H4 (cell line): ENCODE data around the gene HSPA9. TPM values are rescaled to one million over a fixed set of nuclear protein-coding genes. Genes with fewer than 3 reads are reported as not detected.
A peak's percentile ranks its signal among the peaks of the same experiment; 100 is the strongest.

Experiments
- DNase-seq: peaks from one replicate; pipeline ENCODE4 v3.0.0-alpha.2; 2015; ENCODE audit warnings: low spot score
- total RNA-seq: library from RNA; depleted of rRNA; stranded (reverse); fragments of >200 nt; shearing (Covaris generic); gene quantifications from 2 replicates; pipeline ENCODE4 v1.2.3, GENCODE V29; 2014

Gene HSPA9
- total RNA-seq, 1 experiment from 2014 or later = 647 TPM

DNA sequence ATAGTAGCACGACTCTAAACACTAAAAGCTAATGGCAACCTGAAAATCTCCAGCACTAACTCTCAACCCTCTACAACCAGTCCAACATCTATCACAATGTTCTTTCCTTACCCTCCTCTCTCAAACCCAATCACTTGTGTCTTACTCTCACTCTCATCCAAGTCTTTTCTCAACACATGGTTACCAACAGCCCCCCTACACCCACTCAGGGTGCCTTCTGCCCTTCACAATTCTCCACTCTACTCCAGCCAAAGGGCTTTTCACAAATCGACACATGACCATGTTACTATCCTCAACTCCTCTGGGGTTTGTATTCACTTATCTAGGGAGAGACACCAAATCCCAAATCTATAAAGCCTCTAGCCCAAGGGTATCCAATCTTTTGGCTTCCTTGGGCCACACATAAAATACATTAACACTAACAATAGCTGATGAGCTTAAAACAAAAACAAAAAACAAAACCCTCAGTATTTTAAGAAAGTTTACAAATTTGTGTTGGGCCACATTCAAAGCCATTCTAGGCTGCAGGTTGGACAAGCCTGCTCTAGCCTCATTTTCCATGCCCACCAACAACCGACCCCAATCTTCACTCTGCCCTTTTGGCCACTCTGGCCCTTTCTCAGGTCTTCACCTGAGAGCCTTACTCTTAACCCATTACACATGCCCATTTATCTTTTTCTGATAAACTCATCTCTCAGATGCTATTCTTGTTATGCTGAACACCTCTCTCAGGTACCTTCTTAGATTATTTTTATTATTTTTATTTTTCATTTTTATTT lies 11.7 kb downstream of the HSPA9 start:
- no peak for DNase-seq

DNA sequence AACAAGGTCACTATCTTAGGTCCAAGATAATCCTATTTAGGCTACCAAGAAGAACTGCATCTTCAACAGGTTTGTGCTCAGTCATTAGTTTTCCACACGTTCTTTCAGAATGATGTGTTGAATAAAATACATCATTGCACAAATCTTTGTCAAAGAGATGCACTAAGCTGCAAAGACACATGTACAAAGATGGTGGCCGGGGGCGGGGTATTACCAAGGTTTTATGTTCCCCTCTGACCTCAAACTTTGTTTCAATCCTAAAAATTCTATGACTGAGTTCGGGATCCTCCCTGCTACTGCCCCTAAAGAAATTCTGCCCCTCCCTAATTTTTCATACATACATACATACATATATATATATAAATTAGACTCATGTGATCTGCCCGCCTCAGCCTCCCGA lies 14.2 kb downstream of the HSPA9 start:
- no peak for DNase-seq

DNA sequence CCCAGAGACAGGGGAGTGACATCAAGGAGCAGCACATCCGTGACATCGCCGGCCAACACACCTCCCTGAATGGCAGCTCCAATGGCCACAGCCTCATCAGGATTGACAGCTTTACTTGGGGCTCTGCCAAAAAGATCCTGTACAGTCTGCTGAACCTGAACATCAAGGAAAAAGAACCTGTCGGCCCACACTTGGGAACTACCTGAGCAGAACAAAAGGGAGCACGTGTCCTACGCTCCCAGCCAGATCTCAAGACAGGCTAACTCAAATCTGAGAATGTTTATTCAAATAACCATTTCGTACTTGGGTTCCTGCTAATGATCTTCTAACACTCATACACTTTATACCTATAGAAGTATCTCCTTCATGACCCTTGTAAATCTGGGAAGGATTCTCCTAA lies 15.3 kb downstream of the HSPA9 start:
- DNase-seq = no peak

- DNase-seq = no peak
These were observed 17.5 kb downstream of the HSPA9 start for GRCh38 chr5:138557677-138558076.

DNA sequence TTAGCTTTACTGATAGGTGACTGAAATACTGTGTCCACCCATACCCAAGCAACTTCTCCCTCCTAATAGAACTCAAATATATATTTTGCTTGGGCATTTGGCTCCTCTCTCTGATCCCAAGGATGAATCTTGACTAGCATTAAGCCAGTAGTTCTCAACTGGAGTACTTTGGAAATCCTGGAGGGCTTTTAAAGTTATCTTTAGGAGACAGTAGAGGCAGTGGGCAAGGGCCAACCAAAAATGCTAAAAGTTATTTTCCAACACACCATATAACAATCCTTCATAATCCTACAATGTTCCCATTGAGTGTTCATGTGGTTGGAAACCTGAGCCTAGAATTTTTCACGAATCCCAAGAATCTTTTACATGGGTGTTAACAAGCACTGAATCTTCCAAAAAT lies 21.1 kb downstream of the HSPA9 start:
- no peak for DNase-seq

- DNase-seq = no peak
These were observed 21.6 kb downstream of the HSPA9 start for GRCh38 chr5:138553437-138554095.

- DNase-seq = no peak
These were observed 22.5 kb downstream of the HSPA9 start for GRCh38 chr5:138552657-138553056.

GRCh38 chr5:138549414-138549813 lies 25.8 kb downstream of the HSPA9 start:
- no peak for DNase-seq

- DNase-seq = no peak
These were observed 29.2 kb downstream of the HSPA9 start for GRCh38 chr5:138545919-138546562.

- no peak for DNase-seq
These were observed 30.7 kb downstream of the HSPA9 start for GRCh38 chr5:138544181-138545134.

DNA sequence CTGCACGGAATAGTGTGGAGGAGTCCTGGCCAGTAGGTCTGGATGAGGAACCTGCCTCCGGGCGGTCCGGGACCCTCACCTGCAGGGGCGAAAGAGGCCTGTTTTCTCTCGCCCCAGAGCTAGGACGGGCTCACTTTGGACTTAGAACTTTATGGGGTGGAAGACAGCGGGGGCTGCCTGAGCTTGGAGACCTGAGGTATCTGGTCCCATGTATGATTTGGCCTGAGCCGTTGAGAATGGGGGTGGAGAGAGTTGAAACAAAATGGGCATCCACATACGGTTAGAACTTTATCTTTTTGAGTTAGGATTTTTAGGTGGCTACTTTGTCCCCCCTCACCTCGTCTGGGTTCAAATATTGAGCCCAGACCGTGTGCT lies 31.5 kb downstream of the HSPA9 start:
- DNase-seq = no peak

DNA sequence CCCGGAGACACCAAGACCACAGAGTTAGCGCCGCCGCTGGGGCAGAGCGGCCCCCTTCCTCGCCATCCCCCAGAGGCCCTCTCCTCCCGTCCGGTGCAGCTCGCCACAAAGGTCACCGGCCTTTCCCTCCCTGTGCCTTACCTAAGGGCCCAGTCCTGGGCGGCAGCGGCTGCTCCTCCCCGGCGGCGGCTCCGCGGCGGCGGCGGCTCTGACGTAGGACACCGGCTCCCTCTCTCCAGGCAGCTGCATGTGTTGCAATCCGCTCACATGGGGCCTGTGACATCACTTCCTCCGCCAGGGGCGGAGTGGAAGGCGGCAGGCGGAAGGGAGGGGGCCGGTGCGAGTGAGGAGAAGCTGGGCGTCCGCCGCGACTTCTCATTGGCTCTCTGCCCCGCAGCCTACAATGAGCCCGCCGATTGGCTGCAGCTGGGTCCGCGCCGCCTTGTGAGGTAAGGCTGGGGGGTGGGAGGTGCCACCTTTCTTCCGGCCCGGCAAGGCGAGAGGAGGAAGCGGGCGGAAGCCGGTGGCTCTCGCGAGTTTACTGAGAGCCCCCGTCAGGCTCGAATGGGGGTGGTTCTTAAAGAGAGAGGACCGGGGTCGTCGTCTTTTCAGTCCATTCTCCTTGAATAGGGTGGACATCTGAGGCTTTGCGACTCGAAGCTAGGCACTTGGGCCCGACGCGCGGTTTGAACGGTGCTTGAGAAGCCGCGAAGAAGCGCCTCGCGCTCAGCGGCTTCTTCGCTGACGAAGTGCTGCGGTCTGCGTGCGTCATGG lies 32.1 kb downstream of the HSPA9 start, which contains the start of gene ETF1:
Gene ETF1 (minus strand): TSS at position 281 of the 774 bp plus-strand sequence. CDS start 318 bp downstream, outside the sequence.
- peak; percentile 100 for DNase-seq

GRCh38 chr5:138542180-138542955 lies 32.8 kb downstream of the HSPA9 start:
- DNase-seq = no peak

GRCh38 chr5:138541511-138542179 lies 33.6 kb downstream of the HSPA9 start:
- no peak for DNase-seq

DNA sequence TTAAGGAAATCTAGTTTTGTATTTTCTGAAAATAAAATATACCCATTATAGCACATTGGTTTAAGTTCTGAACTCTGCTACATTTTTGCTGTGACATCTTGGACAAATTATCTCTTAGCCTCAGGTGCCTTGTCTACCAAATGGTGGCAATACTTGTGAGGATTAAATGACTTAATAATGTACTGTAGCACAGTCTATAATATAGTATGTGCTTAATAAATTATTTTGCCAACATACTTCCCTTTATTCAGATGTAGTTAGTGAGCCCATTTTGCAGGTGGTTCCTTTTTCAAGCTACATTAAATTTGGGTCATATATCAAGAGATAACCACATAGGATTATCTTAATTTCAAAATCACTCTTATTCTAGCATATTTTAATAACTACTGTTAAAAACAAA lies 35.4 kb downstream of the HSPA9 start:
- DNase-seq = no peak

GRCh38 chr5:138538943-138539627 lies 36.1 kb downstream of the HSPA9 start:
- DNase-seq = no peak

DNA sequence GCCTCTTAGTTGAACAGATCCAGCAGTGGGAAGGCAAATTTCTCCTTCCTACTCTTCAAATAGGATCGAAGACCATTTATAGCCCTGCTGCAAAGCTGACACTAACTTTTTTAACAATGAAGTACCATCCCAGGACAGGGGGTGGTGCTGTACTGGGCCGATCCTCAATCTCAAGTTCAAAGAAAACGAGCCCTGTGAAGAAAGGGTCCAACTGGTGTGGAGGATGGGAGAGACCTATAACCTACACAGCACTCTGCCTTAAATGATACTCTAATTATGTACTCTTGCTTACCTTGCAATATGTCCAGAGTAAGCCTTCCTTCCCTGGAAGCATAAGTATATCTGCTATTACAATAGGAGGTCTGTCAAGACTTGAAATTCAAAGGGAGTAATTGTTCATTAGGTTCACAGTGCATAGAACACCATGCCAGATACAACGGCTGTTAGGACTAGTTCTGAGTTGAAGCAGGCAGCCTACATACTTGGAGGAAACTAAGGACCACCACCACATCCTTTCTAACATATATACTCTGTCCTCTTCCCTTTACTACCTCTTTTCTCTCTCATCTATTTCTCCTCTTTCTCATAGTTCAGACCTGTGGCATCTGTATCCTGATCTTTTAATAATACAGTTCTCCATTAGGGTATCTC lies 38.4 kb downstream of the HSPA9 start:
- DNase-seq = no peak

- DNase-seq = no peak
These were observed 39.0 kb downstream of the HSPA9 start for GRCh38 chr5:138536215-138536614.
